ENCODE measurements around the gene KIF5B.
"Not testable (repeated sequence)": the region's sequence is repeated elsewhere in the genome, so short reads cannot be mapped to it uniquely, and the experiment has no call there.

Gene KIF5B

GRCh38 chr10:31975157-31975765 is 81.0 kb downstream of the KIF5B start:
- no peak for DNase-seq (ENCODE audit: low read depth)
- no peak overlapping the region for H3K4me3 ChIP-seq (ENCODE audit: low read depth, low read length)

- H3K4me3 ChIP-seq (ENCODE audit: low read depth, low read length), result no peak overlapping the region
- no peak for DNase-seq (ENCODE audit: low read depth)
Observed at GRCh38 chr10:31974434-31975124, 81.6 kb downstream of the KIF5B start.

- DNase-seq (ENCODE audit: low read depth), result no peak
Observed at GRCh38 chr10:31972519-31973041, 83.6 kb downstream of the KIF5B start.

GRCh38 chr10:31969847-31970246 is 86.4 kb downstream of the KIF5B start:
- not testable (repeated sequence) for H3K4me3 ChIP-seq (ENCODE audit: low read depth, low read length); DNase-seq (ENCODE audit: low read depth)

More at GRCh38 chr10:31972519-31973041, 83.6 kb downstream of the KIF5B start:
- no peak overlapping the region for H3K4me3 ChIP-seq (ENCODE audit: low read depth, low read length)

GRCh38 chr10:31963589-31963980 is 92.6 kb downstream of the KIF5B start:
- DNase-seq (ENCODE audit: low read depth), result no peak
- no peak overlapping the region for H3K4me3 ChIP-seq (ENCODE audit: low read depth, low read length)

GRCh38 chr10:31962826-31963588 is 93.2 kb downstream of the KIF5B start:
- no peak for DNase-seq (ENCODE audit: low read depth)
- no peak overlapping the region for H3K4me3 ChIP-seq (ENCODE audit: low read depth, low read length)

- DNase-seq (ENCODE audit: low read depth), result no peak
- no peak overlapping the region for H3K4me3 ChIP-seq (ENCODE audit: low read depth, low read length)
Observed at GRCh38 chr10:31961277-31962074, 94.7 kb downstream of the KIF5B start.

- no peak for DNase-seq (ENCODE audit: low read depth)
- H3K4me3 ChIP-seq (ENCODE audit: low read depth, low read length), result no peak overlapping the region
Observed at GRCh38 chr10:31959461-31960173, 96.6 kb downstream of the KIF5B start.
